ENCODE data around the gene CAMK4.
"Not testable (repeated sequence)": the region's sequence is repeated elsewhere in the genome, so short reads cannot be mapped to it uniquely, and the experiment has no call there.

The CAMK4 gene

DNA sequence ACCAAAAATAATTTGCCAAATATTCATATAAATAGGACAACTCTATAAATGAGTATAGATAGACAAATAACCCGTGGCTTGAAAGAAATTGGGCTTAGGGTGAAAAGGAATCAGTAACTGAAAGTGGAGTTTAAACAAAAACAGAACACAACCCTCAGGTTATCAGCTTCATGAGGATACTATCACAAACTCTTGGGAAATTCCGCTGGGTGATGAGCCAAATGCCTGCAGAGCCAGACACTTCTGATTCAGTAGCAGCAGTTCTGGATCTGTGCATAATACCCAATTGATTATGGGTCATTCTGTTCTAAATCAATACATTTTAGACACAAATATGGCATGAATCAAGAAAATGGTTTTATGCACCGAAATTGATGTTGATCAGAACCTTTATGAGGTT, 72.4 kb downstream of the CAMK4 start:
- H3K4me3 Mint-ChIP-seq: no peak overlapping the region
- ATAC-seq (replicated peaks) (no peak), DNase-seq (no peak)
- H3K27ac Mint-ChIP-seq: no peak overlapping the region
- H3K9me3 Mint-ChIP-seq: peaks cover 6 to 15% of the 10 kb centered on the region in 2 donors
- H3K4me1 Mint-ChIP-seq: no peaks in the 10 kb centered on the region
- H3K27me3 Mint-ChIP-seq: no peaks in the 10 kb centered on the region
- no peaks in the 10 kb centered on the region for H3K36me3 Mint-ChIP-seq

DNA sequence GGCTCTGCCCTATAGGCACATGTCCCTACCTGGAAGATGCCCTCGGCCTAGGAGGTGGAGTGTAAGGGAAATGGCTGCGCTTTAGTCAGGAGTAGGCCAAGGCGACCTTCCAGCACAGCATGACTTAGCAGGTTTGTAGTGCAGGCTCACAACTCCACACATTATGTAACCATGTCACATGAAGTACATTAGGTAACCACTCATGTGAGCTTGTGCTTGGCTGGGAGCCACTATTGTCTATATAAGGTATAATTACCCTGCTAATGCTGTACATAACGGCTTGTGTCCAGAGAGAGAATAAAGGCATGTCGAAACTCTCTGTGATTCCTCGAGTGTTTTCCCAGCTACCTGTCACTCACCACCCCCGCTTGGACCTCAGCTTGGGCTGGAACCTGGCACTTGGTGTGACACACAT, 74.9 kb downstream of the CAMK4 start:
- Mint-ChIP-seq H3K27ac (no peak overlapping the region), H3K27me3 (no peaks in the 10 kb centered on the region), H3K36me3 (no peaks in the 10 kb centered on the region), H3K4me1 (no peaks in the 10 kb centered on the region), H3K9me3 (peaks cover 6 to 15% of the 10 kb centered on the region in 2 donors), H3K4me3 (no peak overlapping the region)
- ATAC-seq (replicated peaks) (no peak), DNase-seq (no peak)

DNA sequence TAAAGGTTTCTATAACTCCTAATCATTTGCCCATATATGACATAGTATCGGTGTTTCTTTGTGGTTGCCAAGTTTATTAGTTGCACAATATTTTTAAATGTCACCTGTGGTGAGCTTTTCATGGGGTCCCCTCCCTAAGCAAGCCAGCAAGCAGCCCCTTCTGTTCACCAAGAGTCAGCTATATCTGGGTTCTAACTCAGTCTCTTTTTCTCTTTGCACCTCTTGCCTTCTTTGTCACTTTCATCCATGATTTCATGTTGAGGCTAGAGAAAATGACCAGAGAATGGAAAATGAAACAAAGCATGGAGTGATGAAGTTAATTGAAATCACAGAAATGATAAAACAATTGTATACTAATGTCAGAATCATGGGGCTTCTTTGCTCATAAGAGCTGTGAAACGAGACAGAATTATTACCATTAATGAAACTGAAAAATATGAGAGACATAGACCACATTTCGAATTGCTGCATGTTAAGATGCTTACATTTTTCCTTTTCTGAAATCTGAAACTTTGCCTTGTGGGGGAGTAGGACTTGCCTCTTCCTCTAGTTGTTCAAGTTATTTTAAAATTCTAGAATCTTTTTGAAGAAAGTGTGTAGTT, 75.7 kb downstream of the CAMK4 start:
- Mint-ChIP-seq H3K36me3 (no peaks in the 10 kb centered on the region), H3K9me3 (peaks cover 6 to 15% of the 10 kb centered on the region in 2 donors), H3K27me3 (no peaks in the 10 kb centered on the region), H3K4me1 (no peaks in the 10 kb centered on the region), H3K4me3 (no peak overlapping the region), H3K27ac (no peak overlapping the region)
- ATAC-seq (replicated peaks) (no peak), DNase-seq (no peak)

DNA sequence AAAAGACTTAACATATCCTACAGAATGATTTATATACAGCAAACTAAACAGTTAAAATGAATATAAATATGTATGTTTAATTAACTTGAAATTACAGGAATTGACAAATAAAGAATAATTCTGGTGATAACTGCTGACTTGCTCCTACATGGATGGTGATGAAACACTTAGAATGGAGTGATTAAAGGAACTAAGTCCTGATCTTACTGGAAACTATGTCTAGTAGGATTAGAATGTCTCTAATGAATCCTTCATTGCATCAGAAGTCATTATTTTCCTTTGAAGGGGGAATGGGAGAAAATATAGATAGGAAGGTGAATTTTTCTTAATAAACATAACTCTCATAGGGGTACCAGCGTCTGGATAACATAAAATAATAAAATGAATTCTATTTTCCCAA, 77.1 kb downstream of the CAMK4 start:
- peaks cover 6 to 15% of the 10 kb centered on the region in 2 donors for H3K9me3 Mint-ChIP-seq
- ATAC-seq (replicated peaks) (no peak), DNase-seq (no peak)
- H3K27me3 Mint-ChIP-seq: no peaks in the 10 kb centered on the region
- no peaks in the 10 kb centered on the region for H3K4me1 Mint-ChIP-seq
- no peaks in the 10 kb centered on the region for H3K36me3 Mint-ChIP-seq
- H3K27ac Mint-ChIP-seq: no peak overlapping the region
- no peak overlapping the region for H3K4me3 Mint-ChIP-seq

DNA sequence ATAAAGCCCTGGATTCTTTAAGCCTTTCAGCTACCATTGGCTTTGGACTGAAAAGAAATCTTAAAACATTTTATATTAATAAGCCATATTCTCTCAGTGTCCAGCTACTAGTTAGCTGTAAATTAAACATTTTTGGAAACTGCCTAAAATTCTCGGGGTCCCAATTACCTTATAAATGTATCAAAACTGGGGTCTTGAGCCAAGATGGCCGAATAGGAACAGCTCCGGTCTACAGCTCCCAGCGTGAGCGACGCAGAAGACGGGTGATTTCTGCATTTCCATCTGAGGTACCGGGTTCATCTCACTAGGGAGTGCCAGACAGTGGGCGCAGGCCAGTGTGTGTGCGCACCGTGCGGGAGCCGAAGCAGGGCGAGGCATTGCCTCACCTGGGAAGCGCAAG, 77.9 kb downstream of the CAMK4 start:
- H3K36me3 Mint-ChIP-seq; H3K27me3 Mint-ChIP-seq; H3K4me1 Mint-ChIP-seq; H3K27ac Mint-ChIP-seq; DNase-seq; ATAC-seq (replicated peaks); H3K4me3 Mint-ChIP-seq: not testable (repeated sequence)
- peaks cover 6 to 15% of the 10 kb centered on the region in 2 donors for H3K9me3 Mint-ChIP-seq

DNA sequence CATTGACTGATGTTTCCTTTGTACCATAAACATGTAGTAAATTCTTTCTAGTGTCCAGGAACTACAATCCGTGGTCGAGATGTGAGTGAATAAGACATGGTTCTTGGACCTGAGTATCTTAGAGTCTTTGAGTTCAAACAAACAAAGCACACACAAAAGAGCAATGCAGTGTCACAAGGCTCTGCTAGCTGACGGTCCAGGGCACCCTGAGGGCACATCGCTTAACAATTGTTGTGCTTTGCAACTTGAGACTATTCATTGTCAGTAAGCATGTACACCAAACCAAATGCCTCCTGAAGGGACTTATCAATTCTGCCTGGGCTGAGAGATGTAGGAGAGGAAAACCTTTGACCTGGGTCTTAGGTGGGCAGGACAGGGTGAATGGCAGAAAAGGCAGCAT, 84.8 kb downstream of the CAMK4 start:
- H3K4me1 Mint-ChIP-seq: no peaks in the 10 kb centered on the region
- no peak overlapping the region for H3K27ac Mint-ChIP-seq
- H3K4me3 Mint-ChIP-seq: no peak overlapping the region
- no peaks in the 10 kb centered on the region for H3K27me3 Mint-ChIP-seq
- H3K9me3 Mint-ChIP-seq: no peaks in the 10 kb centered on the region
- H3K36me3 Mint-ChIP-seq: no peaks in the 10 kb centered on the region
- no peak for DNase-seq
- no peak for ATAC-seq (replicated peaks)

DNA sequence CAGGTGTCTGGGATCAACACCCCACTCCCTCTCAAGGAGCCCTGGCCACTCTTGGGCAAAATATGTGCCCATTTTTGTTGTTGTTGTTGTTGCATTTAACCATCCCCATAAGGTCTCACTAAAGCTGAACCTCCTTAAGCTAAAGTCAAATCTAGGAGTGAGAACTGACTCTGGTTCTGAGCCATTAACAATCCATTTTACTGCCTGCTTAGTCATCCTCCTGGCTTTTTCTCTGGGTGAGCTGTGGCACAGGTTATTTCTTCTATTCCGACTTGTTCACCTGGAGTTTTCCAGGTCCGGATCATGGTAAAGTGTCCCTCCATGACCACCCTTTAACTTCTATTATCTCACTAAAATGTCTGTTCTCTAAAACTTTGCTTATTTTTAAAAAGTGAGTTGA, 85.2 kb downstream of the CAMK4 start:
- DNase-seq (no peak), ATAC-seq (replicated peaks) (no peak)
- Mint-ChIP-seq H3K27ac (no peak overlapping the region), H3K4me3 (no peak overlapping the region), H3K27me3 (no peaks in the 10 kb centered on the region), H3K9me3 (no peaks in the 10 kb centered on the region), H3K4me1 (no peaks in the 10 kb centered on the region), H3K36me3 (no peaks in the 10 kb centered on the region)

DNA sequence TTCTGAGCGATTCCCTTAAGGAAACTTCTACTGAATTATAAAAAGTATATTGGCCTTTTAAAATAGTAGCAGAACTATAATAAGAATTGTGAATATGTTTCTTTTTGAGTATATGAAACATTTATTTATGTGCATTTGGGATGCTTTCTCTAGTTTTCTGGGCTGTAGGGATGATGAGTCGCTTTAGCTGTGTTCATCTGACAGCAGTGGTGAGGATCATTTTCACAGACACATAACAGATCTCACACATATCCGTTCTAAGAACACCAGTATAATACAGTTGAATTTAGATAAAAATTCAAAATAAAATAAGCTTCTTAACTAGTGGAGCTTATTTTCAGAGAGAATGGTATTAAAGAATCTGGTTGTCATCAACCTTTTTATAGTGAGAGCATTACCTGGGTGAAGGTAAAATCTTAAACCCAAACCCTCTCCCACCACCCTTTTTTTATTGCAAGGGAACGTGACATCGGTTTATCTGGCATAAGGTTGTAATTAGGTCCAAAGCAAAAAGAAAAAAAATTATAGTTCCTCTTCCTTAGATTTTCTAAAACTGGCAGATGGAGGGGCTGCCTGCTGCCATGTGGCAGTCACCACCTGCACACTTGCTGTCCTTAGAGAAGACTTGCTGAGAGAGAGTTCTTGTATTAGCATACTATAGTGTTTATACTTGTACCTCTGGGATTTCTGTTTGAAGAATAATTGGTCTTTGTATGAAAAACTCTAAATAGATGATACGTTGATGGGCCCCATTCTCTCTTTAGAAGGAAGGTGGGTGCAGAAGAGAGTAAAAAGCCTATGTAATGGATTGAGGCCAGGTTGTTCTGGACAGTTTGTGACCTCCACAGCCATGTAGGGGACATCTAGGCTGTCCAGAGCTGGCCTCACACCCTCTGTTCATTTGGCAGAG, 86.8 kb downstream of the CAMK4 start:
- Mint-ChIP-seq H3K4me3 (no peak overlapping the region), H3K9me3 (no peaks in the 10 kb centered on the region), H3K36me3 (no peaks in the 10 kb centered on the region), H3K27me3 (no peaks in the 10 kb centered on the region), H3K27ac (no peak overlapping the region), H3K4me1 (no peaks in the 10 kb centered on the region)
- no peak for ATAC-seq (replicated peaks)
- DNase-seq: no peak

DNA sequence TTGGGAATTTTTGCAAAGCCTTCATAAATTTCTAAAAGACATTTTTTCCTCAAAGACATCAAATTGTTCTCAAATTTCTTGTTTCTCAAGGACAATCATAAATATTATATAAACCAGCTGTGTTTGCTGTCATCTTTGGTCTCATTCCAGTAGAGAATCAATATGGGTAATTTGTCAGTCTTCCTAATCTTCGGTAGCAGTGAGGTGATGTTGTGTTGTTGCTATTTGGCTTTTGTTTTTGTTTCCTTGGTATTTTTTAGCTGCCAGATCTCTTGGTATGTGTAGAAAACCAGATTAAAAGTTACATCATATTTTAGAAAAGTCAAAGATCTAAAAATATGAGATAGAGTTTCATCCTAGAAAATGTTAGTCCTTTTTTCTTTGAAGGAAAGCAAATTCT, 87.5 kb downstream of the CAMK4 start:
- H3K9me3 Mint-ChIP-seq: no peaks in the 10 kb centered on the region
- H3K4me3 Mint-ChIP-seq: no peak overlapping the region
- no peak for ATAC-seq (replicated peaks)
- no peak overlapping the region for H3K27ac Mint-ChIP-seq
- no peaks in the 10 kb centered on the region for H3K27me3 Mint-ChIP-seq
- no peak for DNase-seq
- no peaks in the 10 kb centered on the region for H3K36me3 Mint-ChIP-seq
- H3K4me1 Mint-ChIP-seq: no peaks in the 10 kb centered on the region

DNA sequence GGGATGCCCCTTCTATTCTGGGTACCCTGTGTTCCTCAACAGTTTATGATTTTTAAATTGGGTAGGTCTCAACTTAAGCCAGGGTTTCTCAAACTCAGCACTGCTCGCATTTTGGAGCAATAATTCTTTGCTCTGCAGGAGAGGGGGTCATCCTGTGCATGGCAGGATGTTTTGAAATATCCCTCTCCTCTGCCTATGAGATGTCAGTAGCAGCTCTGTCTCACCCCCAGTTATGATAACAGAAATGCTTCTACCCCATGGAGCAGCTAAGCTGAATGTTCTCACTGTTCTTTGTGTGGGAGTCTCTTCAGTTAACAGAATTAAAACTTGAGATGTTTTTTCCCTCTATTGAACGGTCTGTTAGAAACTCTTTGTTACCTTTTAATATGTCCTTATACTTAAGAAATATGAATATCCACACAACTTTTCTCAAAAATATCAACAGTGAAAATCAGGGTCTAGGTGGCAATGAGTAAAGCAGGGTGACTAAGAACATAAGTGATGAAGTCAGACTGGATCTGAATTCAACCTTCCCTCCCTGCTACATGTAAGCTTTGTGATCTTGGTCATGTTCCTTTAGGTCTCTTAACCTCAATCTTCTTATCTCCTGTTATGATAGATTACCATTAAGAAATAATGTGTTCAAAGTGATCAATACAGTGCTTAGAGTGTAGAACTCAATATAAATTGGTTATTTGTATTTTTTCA, 89.0 kb downstream of the CAMK4 start:
- no peak overlapping the region for H3K27ac Mint-ChIP-seq
- H3K4me1 Mint-ChIP-seq: no peaks in the 10 kb centered on the region
- H3K9me3 Mint-ChIP-seq: no peaks in the 10 kb centered on the region
- ATAC-seq (replicated peaks): no peak
- no peaks in the 10 kb centered on the region for H3K36me3 Mint-ChIP-seq
- no peak overlapping the region for H3K4me3 Mint-ChIP-seq
- no peak for DNase-seq
- H3K27me3 Mint-ChIP-seq: no peaks in the 10 kb centered on the region

DNA sequence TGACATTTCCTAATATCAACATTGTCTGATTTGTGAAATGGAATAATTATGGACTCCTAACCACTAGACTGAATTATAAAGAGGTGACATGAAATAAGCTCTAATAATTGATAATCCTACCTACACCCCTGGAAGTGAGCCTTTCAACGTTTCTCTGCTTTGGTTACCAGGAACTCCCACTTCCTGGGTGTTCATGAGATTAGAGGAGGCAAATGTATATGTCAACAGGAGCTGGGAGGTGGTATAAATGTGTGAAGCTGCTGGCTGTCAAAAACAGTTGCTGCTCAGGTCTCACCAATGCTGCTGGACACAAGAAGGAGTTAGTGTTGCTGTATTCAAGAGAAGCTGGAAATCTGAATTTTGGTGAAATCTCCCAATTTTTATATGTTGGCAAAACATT, 96.8 kb downstream of the CAMK4 start:
- H3K27me3 Mint-ChIP-seq: no peaks in the 10 kb centered on the region
- no peaks in the 10 kb centered on the region for H3K4me1 Mint-ChIP-seq
- no peak overlapping the region for H3K4me3 Mint-ChIP-seq
- no peak for ATAC-seq (replicated peaks)
- peaks cover 4 to 11% of the 10 kb centered on the region in 2 donors for H3K9me3 Mint-ChIP-seq
- no peak overlapping the region for H3K27ac Mint-ChIP-seq
- no peaks in the 10 kb centered on the region for H3K36me3 Mint-ChIP-seq
- no peak for DNase-seq

DNA sequence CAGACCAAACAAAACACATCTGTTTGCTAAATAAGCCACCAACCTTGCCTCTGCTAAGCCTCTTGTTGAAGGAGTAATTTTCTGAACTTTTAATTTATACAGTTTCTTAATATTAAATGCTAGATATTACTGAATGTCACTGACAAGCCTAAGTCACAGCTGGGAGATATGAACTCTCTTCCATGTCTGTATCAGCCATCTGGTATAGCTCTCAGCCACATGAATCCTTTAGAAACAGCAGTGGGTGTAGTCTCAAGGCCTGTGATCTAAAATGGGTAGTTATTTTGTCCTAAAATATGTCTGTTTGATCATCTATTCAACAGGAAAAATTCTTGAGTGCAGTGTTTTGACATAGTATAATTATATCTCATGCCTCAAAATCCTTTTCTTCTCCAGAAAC, 97.2 kb downstream of the CAMK4 start:
- Mint-ChIP-seq H3K9me3 (peaks cover 4 to 11% of the 10 kb centered on the region in 2 donors), H3K4me1 (no peaks in the 10 kb centered on the region), H3K27me3 (no peaks in the 10 kb centered on the region), H3K4me3 (no peak overlapping the region), H3K36me3 (no peaks in the 10 kb centered on the region), H3K27ac (no peak overlapping the region)
- no peak for DNase-seq
- ATAC-seq (replicated peaks): no peak

DNA sequence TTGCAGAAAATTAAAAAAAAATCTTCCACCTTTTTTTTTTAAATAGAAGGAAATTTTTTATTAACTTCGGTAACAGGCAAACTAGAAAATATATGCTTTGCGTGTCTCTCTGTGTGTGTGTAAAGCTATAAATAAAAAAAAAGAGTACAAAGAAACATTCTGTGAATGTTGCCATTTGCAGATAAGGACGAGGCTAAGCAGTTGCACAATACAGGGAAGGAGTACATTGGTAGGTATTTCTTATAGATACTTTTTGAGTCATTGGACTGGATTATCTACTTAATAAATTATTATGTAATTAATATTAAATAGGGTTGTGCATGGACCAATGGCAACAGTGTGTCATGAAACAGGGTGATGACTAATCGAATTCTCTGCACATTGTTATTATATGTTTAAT, 102.4 kb downstream of the CAMK4 start:
- ATAC-seq (replicated peaks): no peak
- Mint-ChIP-seq H3K9me3 (peaks cover 10 to 13% of the 10 kb centered on the region in 2 donors), H3K27me3 (no peaks in the 10 kb centered on the region), H3K27ac (no peak overlapping the region), H3K36me3 (no peaks in the 10 kb centered on the region), H3K4me1 (no peaks in the 10 kb centered on the region), H3K4me3 (no peak overlapping the region)
- no peak for DNase-seq

DNA sequence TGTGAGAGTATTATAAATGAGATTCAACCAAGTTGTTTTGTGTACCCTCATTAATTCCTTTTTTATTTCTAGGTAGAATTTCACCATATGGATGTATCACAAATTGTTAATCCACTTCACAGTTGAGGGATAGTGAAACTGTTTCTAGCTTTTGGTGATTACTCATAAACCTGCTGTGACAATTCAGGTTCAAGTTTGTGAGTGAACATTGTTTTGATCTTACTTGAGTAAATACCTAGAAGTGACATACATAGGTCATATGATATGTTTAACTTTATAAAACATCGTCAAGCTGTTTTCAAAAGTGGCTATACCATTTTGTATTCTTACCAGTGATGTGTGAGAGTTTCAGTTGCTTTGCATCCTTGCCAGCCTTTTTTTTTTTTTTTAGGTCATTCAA, 112.9 kb downstream of the CAMK4 start:
- no peak overlapping the region for H3K27ac Mint-ChIP-seq
- no peaks in the 10 kb centered on the region for H3K36me3 Mint-ChIP-seq
- ATAC-seq (replicated peaks) (no peak), DNase-seq (no peak)
- H3K4me1 Mint-ChIP-seq: no peaks in the 10 kb centered on the region
- H3K9me3 Mint-ChIP-seq: no peaks in the 10 kb centered on the region
- H3K27me3 Mint-ChIP-seq: peaks cover 0 to 15% of the 10 kb centered on the region in 2 donors
- H3K4me3 Mint-ChIP-seq: no peak overlapping the region

DNA sequence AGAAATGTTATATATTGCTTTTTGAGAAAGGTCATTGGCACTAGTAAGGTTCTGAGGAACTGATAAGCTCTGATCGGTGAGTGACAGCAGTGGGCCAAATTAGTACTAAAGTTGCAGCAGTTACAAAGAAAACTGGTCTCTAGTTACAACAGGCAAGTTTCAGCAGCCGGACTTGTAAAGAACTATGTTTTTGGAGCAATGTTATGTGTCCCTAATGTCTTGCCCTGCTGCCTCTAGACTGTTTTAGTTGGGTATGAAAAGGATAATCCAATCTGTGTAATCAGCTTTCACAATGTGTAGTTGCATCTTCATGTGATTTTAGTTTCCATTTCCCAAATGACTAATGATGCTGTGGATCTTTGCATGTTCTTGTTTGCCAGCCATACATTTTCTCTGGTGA, 113.5 kb downstream of the CAMK4 start:
- peaks cover 0 to 16% of the 10 kb centered on the region in 2 donors for H3K27me3 Mint-ChIP-seq
- no peak for DNase-seq
- H3K4me1 Mint-ChIP-seq: no peaks in the 10 kb centered on the region
- H3K4me3 Mint-ChIP-seq: no peak overlapping the region
- no peaks in the 10 kb centered on the region for H3K9me3 Mint-ChIP-seq
- no peaks in the 10 kb centered on the region for H3K36me3 Mint-ChIP-seq
- H3K27ac Mint-ChIP-seq: no peak overlapping the region
- no peak for ATAC-seq (replicated peaks)
